ENCODE measurements around the gene TRIM26.

DNA sequence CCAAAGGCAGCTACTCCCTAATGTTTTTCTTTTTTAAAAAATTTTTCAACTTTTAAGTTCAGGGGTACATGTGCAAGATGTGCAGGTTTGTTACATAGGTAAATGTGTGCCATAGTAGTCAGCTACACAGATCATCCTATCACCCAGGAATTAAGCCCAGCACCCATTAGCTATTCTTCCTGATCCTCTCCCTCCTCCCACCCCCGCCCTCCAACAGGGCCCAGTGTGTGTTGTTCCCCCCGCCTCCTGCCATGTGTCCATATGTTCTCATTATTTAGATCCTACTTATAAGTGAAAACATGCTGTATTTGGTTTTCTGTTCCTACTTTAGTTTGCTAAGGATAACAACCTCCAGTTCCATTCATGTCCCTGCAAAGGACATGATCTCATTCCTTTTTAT, 37.4 kb downstream of the TRIM26 start:
- TF ChIP-seq POLR2A (IDR thresholded peaks at IDR 0.05; ENCODE audit: extremely low read depth, insufficient read length): no peak
- TF ChIP-seq, protein P1, sequence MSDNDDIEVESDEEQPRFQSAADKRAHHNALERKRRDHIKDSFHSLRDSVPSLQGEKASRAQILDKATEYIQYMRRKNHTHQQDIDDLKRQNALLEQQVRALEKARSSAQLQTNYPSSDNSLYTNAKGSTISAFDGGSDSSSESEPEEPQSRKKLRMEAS (IDR thresholded peaks at IDR 0.05; ENCODE audit: low read depth, low read length): no peak
- TF ChIP-seq, protein P2, sequence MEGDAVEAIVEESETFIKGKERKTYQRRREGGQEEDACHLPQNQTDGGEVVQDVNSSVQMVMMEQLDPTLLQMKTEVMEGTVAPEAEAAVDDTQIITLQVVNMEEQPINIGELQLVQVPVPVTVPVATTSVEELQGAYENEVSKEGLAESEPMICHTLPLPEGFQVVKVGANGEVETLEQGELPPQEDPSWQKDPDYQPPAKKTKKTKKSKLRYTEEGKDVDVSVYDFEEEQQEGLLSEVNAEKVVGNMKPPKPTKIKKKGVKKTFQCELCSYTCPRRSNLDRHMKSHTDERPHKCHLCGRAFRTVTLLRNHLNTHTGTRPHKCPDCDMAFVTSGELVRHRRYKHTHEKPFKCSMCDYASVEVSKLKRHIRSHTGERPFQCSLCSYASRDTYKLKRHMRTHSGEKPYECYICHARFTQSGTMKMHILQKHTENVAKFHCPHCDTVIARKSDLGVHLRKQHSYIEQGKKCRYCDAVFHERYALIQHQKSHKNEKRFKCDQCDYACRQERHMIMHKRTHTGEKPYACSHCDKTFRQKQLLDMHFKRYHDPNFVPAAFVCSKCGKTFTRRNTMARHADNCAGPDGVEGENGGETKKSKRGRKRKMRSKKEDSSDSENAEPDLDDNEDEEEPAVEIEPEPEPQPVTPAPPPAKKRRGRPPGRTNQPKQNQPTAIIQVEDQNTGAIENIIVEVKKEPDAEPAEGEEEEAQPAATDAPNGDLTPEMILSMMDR (IDR thresholded peaks at IDR 0.05; ENCODE audit: low read depth, low read length): no peak
